HEK293T (cell line): ENCODE data around the gene SP100.

ENCODE experiments used
- ARNT ChIP-seq: fragments of 450-650 bp; IDR thresholded peaks from 2 replicates; pipeline ENCODE4 v1.6.1; 2017; ENCODE audit warnings: mild to moderate bottlenecking
- BHLHE40 ChIP-seq: fragments of 450-650 bp; IDR thresholded peaks from 2 replicates; pipeline ENCODE4 v1.6.1; 2016; ENCODE audit warnings: mild to moderate bottlenecking, moderate library complexity, borderline replicate concordance
- FOXA1 ChIP-seq: fragments of 450-650 bp; IDR thresholded peaks from 2 replicates; pipeline ENCODE4 v1.6.1; 2016; ENCODE audit warnings: mild to moderate bottlenecking
- FOXK2 ChIP-seq: fragments of 450-650 bp; IDR thresholded peaks from 2 replicates; pipeline ENCODE4 v1.6.1; 2016; ENCODE audit warnings: mild to moderate bottlenecking
- PKNOX1 ChIP-seq: fragments of 450-650 bp; IDR thresholded peaks from 2 replicates; pipeline ENCODE4 v1.6.1; 2016
- SP1 ChIP-seq: fragments of 450-650 bp; IDR thresholded peaks from 2 replicates; pipeline ENCODE4 v1.6.1; 2017
- SUZ12 ChIP-seq: fragments of 450-650 bp; IDR thresholded peaks from 2 replicates; pipeline ENCODE4 v1.6.1; 2016; ENCODE audit warnings: mild to moderate bottlenecking
- TARDBP ChIP-seq: fragments of 450-650 bp; IDR thresholded peaks from 2 replicates; pipeline ENCODE4 v1.6.1; 2016

GRCh38 chr2:230586328-230586982, 170.5 kb downstream of the SP100 start:
- TF ChIP-seq FOXA1 (no peak), SUZ12 (no peak), FOXK2 (no peak), PKNOX1 (no peak), BHLHE40 (no peak), ARNT (no peak), TARDBP (no peak), SP1 (no peak)
